NCI-H2171 treated with DMSO at 0.1 percent for 48 hours (cell line): ENCODE results near the gene DNAJC3.
A peak's percentile ranks its signal among the peaks of the same experiment; 100 is the strongest.
"Not testable (repeated sequence)": the region's sequence is repeated elsewhere in the genome, so short reads cannot be mapped to it uniquely, and the experiment has no call there.

Experiments used
- DNase-seq: peaks from one replicate; lab custom pipeline; 2025; lab: John Stamatoyannopoulos, UW

DNAJC3 gene

DNA sequence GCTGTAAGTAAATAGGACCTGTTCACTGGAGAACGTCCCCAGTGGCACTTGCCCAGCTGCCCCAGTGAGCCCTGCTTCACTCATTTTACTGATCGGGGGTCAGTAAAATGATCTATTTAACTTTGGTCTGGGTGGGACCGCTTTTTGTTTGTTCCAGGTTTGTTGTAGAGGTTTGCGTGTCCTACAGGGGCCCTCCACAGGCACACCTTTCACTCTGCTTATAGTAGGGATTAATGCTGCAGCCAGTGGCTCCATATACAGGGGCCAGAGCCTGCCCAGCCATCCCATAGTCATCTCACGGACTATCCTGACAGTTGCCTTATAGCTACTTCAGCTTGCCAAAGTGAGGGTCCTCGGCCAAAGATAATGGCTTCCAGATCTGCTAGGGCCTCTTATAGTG lies 104.1 kb downstream of the DNAJC3 start:
- no peak for DNase-seq

DNA sequence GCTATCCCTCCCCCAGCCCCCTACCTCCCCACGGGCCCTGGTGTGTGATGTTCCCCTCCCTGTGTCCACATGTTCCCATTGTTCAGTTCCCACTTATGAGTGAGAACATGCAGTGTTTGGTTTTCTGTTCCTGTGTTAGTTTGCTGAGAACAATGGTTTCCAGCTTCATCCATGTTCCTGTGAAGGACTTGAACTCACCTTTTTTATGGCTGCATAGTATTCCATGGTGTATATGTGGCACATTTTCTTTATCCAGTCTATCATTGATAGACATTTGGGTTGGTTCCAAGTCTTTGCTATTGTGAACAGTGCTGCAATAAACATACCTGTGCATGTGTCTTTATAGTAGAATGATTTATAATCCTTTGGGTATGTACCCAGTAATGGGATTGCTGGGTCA lies 105.0 kb downstream of the DNAJC3 start:
- not testable (repeated sequence) for DNase-seq

DNA sequence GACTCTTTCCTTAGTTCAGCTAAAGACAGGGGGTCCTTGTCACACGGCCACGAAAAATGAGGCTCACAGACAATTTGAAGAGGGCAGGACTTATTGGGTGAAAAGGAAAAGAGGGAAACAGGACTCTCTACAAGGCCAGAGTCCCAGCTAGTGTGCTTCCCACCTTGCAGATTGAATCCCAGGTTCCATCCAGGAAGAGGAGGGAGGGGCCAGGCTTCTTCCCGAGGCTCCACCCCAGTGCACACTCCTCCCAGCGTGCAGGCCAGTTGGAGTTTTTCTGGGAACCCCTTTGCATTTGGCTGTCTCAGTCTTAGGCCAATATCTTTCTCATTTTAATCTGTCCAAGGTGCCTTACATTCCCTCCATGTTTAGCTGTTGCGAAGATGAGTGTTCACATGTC lies 106.8 kb downstream of the DNAJC3 start:
- DNase-seq: no peak

DNA sequence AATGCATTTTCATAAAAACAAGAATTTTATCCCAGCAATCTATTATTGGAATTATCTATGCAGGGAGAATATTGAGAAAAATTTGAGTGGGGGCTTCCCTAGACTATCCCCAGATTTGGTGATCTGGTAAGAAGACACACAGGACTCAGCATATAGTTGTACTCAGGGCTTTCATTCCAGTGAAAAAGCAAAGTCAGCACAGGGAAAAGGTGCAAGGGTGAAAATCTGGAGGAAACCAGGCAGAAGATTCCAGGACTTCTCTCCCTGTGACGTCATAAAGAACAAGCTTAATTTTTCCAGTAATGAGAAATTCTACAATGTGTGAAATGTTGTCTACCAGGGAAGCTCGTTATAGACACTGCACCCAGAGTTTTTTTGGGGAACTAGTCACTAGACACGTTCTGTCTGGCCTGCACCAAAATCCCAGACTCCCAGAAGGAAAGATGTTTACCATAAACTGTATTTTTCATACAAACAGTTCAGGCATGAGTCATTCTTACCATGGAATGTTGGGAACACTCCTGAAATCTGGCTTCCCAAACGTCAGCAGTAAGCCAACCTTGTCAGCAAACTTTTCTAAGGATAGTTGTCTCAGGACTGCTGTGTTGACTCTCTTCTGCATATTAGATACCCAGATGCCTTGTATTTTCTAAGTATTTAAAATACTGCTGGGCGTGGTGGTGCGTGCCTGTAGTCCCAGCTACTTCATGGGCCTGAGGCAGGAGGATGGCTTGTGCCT lies 107.4 kb downstream of the DNAJC3 start:
- DNase-seq: no peak

DNA sequence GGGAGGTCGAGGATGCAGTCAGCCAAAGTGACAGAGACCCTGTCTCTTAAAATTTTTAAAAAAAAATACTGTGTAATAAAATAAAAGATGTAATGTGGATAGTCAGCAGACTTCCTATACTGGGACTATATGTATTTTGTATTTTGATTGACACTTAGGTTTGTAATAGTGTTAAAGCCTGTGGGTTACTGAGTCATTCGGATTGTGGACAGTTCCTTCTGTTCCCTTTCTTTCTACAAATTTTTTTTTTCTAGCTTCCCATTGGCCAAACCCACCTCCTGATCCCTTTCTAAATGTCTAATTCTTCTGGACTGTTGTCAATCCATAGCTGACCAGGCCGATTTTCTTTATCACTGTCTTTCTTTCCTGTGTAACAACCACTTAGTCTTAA lies 108.0 kb downstream of the DNAJC3 start:
- DNase-seq: no peak

DNA sequence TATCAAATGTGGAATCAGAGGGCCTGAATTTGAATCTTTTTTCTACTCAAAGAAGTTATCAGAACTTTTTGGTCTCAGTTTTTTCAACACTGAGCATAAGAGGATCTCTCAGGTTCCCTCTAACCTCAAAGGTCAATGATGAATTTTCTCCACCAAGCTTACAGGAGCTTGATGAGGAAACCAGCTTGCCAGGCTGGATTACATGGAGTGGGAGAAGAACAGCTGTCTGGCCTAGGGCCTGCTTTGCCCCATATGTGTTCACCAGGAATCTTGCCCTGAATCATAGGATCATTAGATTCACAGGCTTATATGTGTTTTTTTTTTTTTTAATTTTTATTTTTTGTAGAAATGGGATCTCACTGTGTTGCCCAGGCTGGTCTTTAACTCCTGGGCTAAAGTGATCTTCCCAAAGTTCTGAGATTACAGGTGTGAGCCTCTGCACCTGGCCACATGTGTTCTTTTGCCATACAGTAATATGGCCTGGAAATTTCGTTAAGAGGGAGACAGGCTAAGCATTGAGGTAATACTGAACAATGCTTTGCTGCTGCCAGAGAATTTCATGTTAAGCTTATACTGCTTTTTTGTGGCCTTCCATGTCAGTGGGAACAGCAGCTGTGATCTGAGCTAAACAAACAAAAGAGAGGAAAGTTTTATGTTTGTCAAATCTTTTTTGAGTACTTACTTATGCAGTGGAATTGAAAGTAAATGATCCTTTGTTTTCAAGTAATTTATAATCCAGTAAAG lies 110.6 kb downstream of the DNAJC3 start:
- no peak for DNase-seq

DNA sequence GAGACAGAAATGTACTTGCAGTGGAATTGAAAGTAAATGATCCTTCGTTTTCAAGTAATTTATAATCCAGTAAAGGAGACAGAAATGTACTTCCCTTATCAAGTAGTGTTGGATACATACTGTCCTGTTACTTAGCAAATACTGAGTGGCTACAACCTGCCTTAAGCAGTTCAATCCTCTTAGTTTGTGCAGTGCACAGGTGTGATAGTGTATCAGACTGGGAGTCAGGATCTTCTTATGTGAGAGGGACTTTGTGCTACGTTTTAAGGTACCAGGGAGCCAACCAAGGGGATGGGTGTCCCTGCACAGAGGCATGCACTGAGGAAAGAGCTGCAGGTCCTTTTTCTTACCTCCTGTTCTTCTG lies 111.1 kb downstream of the DNAJC3 start:
- no peak for DNase-seq

DNA sequence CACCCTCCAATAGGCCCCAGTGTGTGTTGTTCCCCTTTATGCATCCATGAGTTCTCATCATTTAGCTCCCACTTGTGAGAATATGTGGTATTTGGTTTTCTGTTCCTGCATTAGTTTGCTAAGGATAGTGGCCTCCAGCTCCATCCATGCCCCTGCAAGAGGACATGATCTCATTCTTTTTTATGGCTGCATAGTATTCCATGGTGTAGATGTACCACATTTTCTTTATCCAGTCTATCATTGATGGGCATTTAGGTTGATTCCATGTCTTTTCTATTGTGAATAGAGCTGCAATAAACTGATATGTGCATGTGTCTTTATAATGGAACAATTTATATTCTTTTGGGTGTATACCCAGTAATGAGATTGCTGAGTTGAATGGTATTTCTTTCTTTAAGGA lies 112.4 kb downstream of the DNAJC3 start:
- DNase-seq: not testable (repeated sequence)

DNA sequence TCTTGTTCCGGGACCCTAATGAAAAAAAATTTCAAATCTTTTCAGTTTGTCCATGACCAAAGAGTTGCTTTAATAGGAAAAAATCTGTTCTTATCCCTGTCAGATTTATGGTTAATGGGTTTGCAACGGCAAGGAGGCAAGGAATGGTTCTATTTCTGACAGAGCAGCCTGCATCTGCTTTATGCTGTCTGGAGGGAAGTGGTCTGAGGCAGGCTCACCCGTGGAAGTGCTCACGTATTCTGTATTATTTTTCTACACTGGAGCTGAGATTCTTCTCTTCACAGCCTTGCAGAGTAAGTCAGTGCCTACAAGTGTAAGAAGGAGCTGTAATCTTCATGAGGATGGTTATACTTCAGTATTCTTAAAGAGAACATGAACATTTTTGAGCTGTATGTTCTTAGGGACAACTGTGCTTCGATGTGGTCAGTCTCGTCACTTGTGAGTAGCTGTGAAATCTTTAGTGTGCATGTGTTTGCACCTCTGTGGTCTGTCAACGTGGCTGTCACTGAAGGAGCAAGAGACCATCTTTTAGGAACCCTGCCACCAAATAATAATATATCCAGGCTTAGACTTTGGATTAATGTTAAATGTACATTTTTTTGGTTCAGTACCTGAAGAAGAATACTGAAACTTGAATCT lies 114.3 kb downstream of the DNAJC3 start:
- no peak for DNase-seq

DNA sequence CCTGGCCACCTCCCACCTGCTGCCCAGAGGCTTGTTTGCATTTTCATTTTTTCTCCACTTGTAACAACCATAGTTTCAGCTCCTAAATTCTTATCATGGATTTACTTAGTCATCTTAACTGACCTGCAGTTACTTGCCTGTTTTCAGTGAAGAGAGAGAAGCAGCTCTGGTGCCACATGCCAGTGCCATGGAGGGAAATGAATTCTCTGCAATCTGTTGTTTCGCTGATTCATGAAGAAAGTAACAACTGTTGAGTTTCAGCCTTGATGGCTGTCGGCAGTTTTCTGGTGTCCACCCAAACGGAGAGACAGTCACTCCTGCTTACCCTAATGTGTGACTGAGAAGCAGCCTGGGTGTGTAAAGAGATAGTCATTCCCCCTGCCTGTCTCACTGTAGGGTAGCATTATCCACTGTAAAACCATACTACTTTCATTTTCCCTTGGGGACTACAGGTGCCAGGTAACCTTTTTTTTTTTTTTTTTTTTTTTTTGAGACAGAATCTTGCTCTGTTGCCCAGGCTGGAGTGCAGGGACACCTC lies 116.1 kb downstream of the DNAJC3 start:
- DNase-seq: no peak

DNA sequence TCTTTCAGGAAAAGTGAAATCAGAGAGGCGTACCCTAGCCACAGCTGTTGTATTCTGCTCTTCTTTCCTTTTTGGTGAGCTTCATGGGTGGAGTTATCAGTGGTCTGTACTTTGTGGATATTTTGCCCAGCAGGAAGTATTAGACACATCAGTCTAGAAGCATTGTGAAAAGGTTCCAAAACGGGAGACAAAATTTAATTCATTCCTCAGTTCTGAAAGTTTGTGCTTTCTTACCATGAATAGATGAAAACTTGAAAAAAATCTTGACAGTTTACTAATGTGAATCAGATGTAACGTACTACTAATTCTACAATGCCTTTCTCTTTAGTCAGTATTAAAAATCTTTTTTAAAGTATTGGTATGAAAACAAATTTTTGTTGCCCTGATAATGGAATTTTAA lies 116.8 kb downstream of the DNAJC3 start:
- no peak for DNase-seq

DNA sequence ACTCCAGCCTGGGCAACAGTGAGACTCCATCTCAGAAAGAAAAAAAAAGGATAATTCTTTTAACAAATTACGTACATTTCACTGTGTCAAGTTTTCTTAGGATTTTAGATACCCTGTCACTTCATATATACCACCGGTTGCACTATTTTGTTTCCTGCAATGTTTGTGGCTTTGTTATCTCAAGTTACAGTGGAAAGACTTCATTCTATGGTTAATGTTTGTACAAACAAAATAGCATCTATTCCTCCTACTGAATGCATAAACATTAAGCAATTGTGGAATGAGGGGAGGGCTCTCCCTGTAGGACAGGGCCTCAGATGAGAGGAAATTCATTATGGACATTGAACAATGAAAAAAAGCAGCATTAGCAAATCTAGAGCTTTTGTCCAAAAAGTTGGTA lies 120.1 kb downstream of the DNAJC3 start:
- DNase-seq: no peak

DNA sequence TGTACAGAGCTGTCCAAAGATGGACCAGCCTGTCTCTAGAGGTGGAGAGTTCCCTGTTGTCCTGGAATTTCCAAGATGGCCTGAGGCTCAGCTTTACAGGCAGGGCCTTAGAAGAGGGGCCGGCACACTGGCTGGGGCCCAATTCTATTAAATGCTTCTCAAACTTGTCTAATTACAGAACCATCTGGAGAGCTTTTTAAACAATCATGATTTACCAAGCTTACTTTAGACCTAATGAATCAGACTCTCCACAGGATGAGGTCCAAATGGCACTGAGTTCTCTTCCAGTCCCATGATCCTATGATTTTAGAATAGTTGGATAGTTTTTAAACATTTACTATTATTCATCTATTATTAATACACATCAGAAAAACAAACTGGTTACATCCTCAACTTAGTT lies 123.5 kb downstream of the DNAJC3 start:
- DNase-seq: no peak

DNA sequence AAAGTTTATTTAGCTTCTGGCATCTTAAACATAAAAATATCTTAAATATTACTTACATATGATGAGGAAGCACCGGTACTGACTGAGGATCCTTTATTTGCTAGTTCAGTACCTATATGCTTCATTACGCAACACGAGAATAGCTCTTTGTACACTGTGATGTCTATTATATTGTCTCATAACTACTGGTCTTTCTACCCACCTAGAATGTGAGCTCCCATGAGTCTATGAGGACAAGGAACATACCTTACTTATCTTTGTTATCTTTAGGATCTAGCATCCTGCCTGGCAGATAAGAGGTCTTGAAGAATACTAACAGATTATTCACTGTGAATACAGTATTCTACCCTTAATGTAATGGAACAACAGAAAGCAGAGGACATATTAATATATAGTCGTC lies 124.9 kb downstream of the DNAJC3 start:
- no peak for DNase-seq

DNA sequence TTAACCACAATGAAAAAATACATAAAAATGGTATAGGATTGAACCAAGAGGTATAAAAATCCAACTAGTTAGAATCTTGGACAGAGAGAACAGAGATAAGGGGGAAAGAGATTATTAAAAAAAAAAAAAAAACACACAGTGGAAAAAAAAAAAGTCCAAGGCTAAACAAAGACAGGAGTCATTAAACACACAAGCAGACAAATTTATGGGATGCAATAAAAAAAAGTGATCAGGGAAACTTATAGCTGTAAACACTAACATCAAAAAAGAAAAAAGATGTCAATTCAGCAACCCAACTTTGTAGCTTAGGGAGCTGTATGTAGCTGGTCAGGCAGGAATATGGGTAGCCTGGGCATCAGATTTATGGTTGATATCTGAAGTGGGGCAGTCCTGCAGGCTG lies 129.0 kb downstream of the DNAJC3 start:
- DNase-seq: no peak

DNA sequence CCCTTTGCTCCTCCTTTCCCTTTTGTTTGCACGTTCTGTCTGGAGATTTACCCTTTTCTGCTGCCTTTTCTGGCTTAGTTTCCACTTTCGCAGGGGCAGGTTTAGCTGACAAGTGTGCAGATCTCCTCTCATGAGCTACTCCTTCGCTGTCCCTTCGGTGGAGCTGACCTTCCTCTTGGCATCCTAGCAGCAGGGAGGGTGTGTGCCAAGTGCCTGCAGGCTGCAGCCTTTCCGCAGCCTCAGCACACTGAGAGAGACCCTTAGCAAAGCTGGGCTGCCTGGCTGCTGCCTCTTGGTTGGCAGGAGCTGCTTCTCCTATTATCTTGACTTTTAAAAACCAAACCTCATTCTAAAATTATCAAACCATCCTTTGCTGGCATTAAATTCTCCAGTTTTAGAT lies 132.5 kb downstream of the DNAJC3 start:
- DNase-seq: no peak

DNA sequence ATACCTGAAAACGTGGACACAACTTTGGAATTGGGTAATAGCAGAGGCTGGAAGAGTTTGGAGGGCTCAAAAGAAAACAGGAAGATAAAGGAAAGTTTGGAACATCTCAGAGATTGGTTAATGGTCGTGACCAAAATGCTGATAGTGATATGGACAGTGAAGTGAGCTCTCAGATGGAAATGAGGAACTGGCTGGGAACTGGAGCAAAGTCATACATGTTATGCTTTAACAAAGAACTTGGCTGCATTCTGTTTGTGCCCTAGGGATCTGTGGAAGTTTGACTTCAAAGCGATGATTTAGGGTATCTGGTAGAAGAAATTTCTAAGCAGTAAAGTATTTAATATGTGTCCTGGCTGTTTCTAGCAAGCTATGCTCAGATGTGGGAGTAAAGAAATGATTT lies 136.2 kb downstream of the DNAJC3 start:
- DNase-seq: no peak

DNA sequence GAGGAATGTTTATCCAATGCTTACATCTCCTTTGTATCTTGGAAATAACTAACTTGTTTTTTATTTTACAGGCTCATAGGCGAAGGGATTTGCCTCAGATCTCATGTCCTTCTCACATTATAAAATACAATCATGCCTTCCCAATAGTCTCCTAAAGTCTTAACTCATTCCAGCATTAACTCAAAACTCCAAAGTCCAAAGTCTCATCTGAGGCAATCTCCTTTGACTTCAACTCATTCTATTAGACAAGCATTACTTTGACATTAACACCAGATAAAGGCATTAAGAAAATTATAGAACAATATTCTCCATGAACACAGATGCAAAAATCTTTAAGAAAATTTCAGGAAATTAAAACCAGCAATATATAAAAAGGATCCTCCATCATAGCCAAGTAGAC lies 137.6 kb downstream of the DNAJC3 start:
- DNase-seq: no peak

DNA sequence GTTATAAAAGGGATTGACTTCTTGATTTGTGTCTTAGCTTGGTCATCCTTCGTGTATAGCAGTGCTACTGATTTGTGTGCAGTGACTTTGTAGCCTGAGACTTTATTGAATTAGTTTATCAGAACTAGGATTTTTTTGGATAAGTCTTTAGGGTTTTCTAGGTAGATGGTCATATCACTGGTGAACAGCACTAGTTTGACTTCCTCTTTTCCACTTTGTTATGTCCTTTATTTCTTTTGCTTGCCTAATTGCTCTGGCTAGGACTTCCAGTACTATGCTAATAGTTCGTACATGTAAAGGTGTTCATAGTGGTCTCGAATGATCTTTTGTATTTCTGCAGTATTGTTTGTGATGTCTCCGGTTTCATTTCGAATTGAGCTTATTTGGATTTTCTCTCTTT lies 145.4 kb downstream of the DNAJC3 start:
- DNase-seq: no peak

DNA sequence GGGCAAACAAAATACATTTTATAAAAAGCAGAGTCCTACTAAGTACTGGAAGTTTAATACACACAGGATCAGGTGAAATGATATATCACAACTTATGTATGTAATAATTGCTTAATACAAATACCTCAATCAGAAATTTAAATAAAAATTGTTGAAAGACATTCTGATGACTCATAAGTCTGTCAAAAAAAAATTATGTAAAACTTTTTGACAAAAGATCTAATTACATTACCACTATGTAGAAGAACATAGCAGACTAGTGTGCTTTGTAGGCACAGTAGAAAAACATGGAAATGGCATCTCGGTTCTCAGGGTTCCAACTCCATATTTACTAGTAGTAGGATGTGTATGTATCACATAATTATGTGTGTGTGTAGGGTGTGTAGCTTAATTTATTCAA lies 156.2 kb downstream of the DNAJC3 start:
- DNase-seq: no peak

DNA sequence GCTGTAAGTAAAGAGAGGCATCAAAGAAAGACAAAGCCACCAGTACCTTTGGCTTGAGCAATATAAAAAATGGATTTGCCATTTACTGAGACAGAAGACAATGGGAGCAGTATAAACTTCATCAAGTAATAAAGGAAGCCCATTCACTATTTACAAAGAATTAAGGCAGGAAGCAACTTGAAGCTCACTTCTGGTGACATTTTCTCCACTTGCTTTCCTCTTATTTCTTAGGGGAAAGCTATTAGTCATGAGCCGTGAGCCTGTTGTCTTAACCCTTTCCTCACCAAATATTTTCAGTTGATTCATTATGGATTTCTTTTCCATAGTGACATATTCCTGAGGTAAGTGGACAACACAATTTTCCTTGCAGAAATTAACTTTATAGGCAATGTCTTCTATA lies 156.8 kb downstream of the DNAJC3 start:
- DNase-seq: no peak

DNA sequence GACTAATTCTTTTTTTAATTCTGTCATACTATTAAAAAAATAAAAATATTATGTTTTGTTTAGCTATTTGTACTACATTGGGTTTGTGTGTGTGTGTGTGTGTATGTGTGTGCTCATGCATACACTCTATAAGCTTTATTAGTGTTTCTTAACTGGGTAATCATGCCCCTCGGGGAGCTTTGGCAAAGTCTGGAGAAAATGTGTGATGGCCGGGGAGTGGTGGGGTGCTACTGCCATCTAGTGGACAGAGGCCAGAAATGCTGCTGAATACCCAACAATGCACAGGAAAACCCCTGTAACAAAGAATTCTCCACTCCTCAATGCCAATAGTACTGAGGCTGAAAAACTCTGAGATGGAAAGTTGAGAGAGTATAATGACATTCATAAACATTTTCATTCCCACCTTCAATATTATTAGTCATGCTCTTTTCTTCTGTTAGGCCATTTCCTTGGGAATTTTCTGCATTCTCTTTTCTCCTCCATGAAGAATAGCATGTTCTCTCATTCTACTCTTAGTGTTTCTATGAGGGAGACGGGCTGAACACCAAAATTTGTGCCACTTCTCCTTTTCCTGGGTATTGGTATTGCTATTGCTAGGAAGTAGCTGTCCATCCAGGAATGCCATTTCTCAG lies 157.3 kb downstream of the DNAJC3 start:
- DNase-seq: peak; percentile 60

DNA sequence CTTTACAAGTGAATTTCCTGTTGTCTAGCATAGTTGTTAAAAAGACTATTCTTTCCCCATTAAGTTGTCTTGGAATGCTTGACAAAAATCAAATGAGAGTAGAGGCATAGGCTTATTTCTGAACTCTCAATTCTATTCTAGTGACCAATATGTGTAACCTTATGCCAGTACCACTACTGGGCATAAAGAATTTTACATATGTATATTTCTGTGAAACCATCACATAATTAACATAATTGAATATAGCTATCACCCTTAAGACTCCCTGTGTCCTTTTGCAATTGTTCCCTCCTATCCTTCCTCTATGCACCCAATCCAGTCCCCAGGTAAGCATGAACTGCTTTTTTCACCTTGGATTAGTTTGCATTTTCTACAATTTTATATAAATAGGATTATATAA lies 165.0 kb downstream of the DNAJC3 start:
- no peak for DNase-seq
